GM12878 (cell line): Measurements from ENCODE around the gene PANK1. TPM values are rescaled to one million over a fixed set of nuclear protein-coding genes. Genes with fewer than 3 reads are reported as not detected.

Source experiments
- ETV6 ChIP-seq, 2 experiments: fragments of 450-650 bp in 1 of 2; IDR thresholded peaks in 1 of 2; conservative IDR thresholded peaks in 1 of 2; 2 replicates each; pipeline ENCODE4 v1.6.1; 2014; ENCODE audit warnings: antibody characterized with exemption in 1 of 2, borderline replicate concordance in 1 of 2, low read depth in 1 of 2, mild to moderate bottlenecking in 1 of 2, moderate library complexity in 1 of 2
- NFXL1 ChIP-seq: fragments of 450-650 bp; IDR thresholded peaks from 2 replicates; pipeline ENCODE4 v1.6.1; 2017; ENCODE audit warnings: antibody characterized with exemption, mild to moderate bottlenecking, borderline replicate concordance
- SMAD5 ChIP-seq: IDR thresholded peaks from 2 replicates; pipeline ENCODE4 v1.6.1; 2016; ENCODE audit warnings: antibody characterized with exemption, low read depth
- SMARCA5 ChIP-seq: fragments of 450-650 bp; IDR thresholded peaks from 2 replicates; pipeline ENCODE4 v1.6.1; 2017; ENCODE audit warnings: mild to moderate bottlenecking
- USF1 ChIP-seq: IDR thresholded peaks from 2 replicates; pipeline ENCODE4 v1.6.1; 2011; ENCODE audit warnings: borderline replicate concordance, low read depth, mild to moderate bottlenecking, moderate library complexity, mixed read lengths, low read length; ENCODE audit not compliant: insufficient read depth; ENCODE audit errors: extremely low read length
- ZNF217 ChIP-seq: fragments of 450-650 bp; IDR thresholded peaks from 2 replicates; pipeline ENCODE4 v1.6.1; 2017; ENCODE audit warnings: antibody characterized with exemption, mild to moderate bottlenecking
- ZNF592 ChIP-seq: fragments of 450-650 bp; IDR thresholded peaks from 2 replicates; pipeline ENCODE4 v1.6.1; 2017; ENCODE audit warnings: mild to moderate bottlenecking, moderate library complexity
- polyA plus RNA-seq, 11 experiments: library from polyadenylated mRNA; depleted of rRNA in 4 of 11; unstranded in 6 of 11; stranded (reverse) in 5 of 11; fragments of >200 nt; fragmentation: Nextera tagmentation in 4 of 11; fragmentation: Illumina TruSeq in 1 of 11; extraction: Ambion mirVana in 4 of 11; extraction: Trizol in 1 of 11; gene quantifications; 1 replicate in 1 of 11; 2 replicates in 10 of 11; pipeline versions ENCODE4 v1.2.1 to v1.2.3, GENCODE V29; 2011 to 2016; ENCODE audit warnings: inconsistent platforms in 2 of 11, missing spikeins in 2 of 11, low read depth in 1 of 11
- total RNA-seq, 4 experiments: library from RNA; depleted of rRNA in 3 of 4; stranded (reverse); fragments of >200 nt in 3 of 4; fragmentation: Illumina TruSeq in 1 of 4; extraction: Trizol in 1 of 4; gene quantifications; 2 replicates each; pipeline versions ENCODE4 v1.2.1 to v1.2.3, GENCODE V29; 2013 to 2021
- TF ChIP-seq, protein P1 (sequence below): IDR thresholded peaks from 2 replicates; pipeline ENCODE4 v1.6.1; 2012; ENCODE audit warnings: low read depth, low read length, improper control_type of control experiment
- TF ChIP-seq, protein P2 (sequence below): fragments of 450-650 bp; IDR thresholded peaks from 2 replicates; pipeline ENCODE4 v1.6.1; 2016; ENCODE audit warnings: mild to moderate bottlenecking
- TF ChIP-seq, protein P3 (sequence below): fragments of 450-650 bp; formaldehyde crosslinking; IDR thresholded peaks from 2 replicates; pipeline ENCODE4 v1.4.0; 2020; ENCODE audit warnings: mild to moderate bottlenecking, moderate library complexity

Gene PANK1
- total and polyA plus RNA-seq, 10 of the 15 experiments (the other 5 are each of a cell fraction or from before 2014, with no cell fraction given) = 1.9 to 10.6 (median 5.8) TPM

GRCh38 chr10:89652806-89653370 lies 7.8 kb upstream of the PANK1 start (continued):
- TF ChIP-seq, protein P1, sequence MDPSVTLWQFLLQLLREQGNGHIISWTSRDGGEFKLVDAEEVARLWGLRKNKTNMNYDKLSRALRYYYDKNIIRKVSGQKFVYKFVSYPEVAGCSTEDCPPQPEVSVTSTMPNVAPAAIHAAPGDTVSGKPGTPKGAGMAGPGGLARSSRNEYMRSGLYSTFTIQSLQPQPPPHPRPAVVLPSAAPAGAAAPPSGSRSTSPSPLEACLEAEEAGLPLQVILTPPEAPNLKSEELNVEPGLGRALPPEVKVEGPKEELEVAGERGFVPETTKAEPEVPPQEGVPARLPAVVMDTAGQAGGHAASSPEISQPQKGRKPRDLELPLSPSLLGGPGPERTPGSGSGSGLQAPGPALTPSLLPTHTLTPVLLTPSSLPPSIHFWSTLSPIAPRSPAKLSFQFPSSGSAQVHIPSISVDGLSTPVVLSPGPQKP = no peak
- TF ChIP-seq, protein P2, sequence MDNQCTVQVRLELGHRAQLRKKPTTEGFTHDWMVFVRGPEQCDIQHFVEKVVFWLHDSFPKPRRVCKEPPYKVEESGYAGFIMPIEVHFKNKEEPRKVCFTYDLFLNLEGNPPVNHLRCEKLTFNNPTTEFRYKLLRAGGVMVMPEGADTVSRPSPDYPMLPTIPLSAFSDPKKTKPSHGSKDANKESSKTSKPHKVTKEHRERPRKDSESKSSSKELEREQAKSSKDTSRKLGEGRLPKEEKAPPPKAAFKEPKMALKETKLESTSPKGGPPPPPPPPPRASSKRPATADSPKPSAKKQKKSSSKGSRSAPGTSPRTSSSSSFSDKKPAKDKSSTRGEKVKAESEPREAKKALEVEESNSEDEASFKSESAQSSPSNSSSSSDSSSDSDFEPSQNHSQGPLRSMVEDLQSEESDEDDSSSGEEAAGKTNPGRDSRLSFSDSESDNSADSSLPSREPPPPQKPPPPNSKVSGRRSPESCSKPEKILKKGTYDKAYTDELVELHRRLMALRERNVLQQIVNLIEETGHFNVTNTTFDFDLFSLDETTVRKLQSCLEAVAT = no peak
- no peak for TF ChIP-seq ETV6 (conservative IDR thresholded peaks at IDR 0.05 in 1 of 2, IDR thresholded peaks at IDR 0.05 in 1 of 2; ENCODE audit: borderline replicate concordance in 1 of 2, low read depth in 1 of 2)
- no peak for TF ChIP-seq SMARCA5
- no peak for TF ChIP-seq SMAD5
- TF ChIP-seq, protein P3, sequence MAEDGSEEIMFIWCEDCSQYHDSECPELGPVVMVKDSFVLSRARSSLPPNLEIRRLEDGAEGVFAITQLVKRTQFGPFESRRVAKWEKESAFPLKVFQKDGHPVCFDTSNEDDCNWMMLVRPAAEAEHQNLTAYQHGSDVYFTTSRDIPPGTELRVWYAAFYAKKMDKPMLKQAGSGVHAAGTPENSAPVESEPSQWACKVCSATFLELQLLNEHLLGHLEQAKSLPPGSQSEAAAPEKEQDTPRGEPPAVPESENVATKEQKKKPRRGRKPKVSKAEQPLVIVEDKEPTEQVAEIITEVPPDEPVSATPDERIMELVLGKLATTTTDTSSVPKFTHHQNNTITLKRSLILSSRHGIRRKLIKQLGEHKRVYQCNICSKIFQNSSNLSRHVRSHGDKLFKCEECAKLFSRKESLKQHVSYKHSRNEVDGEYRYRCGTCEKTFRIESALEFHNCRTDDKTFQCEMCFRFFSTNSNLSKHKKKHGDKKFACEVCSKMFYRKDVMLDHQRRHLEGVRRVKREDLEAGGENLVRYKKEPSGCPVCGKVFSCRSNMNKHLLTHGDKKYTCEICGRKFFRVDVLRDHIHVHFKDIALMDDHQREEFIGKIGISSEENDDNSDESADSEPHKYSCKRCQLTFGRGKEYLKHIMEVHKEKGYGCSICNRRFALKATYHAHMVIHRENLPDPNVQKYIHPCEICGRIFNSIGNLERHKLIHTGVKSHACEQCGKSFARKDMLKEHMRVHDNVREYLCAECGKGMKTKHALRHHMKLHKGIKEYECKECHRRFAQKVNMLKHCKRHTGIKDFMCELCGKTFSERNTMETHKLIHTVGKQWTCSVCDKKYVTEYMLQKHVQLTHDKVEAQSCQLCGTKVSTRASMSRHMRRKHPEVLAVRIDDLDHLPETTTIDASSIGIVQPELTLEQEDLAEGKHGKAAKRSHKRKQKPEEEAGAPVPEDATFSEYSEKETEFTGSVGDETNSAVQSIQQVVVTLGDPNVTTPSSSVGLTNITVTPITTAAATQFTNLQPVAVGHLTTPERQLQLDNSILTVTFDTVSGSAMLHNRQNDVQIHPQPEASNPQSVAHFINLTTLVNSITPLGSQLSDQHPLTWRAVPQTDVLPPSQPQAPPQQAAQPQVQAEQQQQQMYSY (CRISPR knock-in tag) = no peak
- TF ChIP-seq NFXL1 = no peak
- TF ChIP-seq ZNF592 = no peak
- TF ChIP-seq ZNF217 = no peak
- TF ChIP-seq USF1 = no peak
